Hepatocyte (in vitro differentiated cells): ENCODE measurements around the gene ECT2.

Experiments used
- CTCF ChIP-seq: fragments of 200-600 bp; sonication (generic); IDR thresholded peaks from 2 replicates; pipeline ENCODE4 v1.5.1; 2016; ENCODE audit warnings: antibody characterized with exemption, mild to moderate bottlenecking; ENCODE audit not compliant: poor library complexity
- EZH2phosphoT487 ChIP-seq: fragments of 200-600 bp; sonication (generic); IDR thresholded peaks from one replicate; pipeline ENCODE4 v1.6.1; 2018; ENCODE audit warnings: antibody characterized with exemption, mild to moderate bottlenecking, low read depth, moderate library complexity; ENCODE audit not compliant: unreplicated experiment, severe bottlenecking

- TF ChIP-seq CTCF (no peak), EZH2phosphoT487 (no peak)
Observed at GRCh38 chr3:172782235-172782634, 31.7 kb downstream of the ECT2 start.
